ENCODE measurements around the gene COMMD6. TPM values are rescaled to one million over a fixed set of nuclear protein-coding genes. Genes with fewer than 3 reads are reported as not detected.

The COMMD6 gene
- total RNA-seq, 1 donor from 2014 or later: 70.2 TPM

- no peak for DNase-seq
Measured at GRCh38 chr13:75521956-75522355, 15.7 kb downstream of the COMMD6 start.

- no peak for DNase-seq
Measured at GRCh38 chr13:75518439-75519088, 19.1 kb downstream of the COMMD6 start.

- no peak for DNase-seq
Measured at GRCh38 chr13:75514080-75514995, 23.3 kb downstream of the COMMD6 start.

- DNase-seq: no peak
Measured at GRCh38 chr13:75513271-75513670, 24.4 kb downstream of the COMMD6 start.

GRCh38 chr13:75512253-75512652, 25.4 kb downstream of the COMMD6 start:
- no peak for DNase-seq

GRCh38 chr13:75511051-75511625, 26.5 kb downstream of the COMMD6 start:
- DNase-seq: no peak

- no peak for DNase-seq
Measured at GRCh38 chr13:75508002-75508548, 29.6 kb downstream of the COMMD6 start.

- DNase-seq: no peak
Measured at GRCh38 chr13:75507027-75508001, 30.3 kb downstream of the COMMD6 start.

- no peak for DNase-seq
Measured at GRCh38 chr13:75506018-75506417, 31.6 kb downstream of the COMMD6 start.

GRCh38 chr13:75505327-75505726, 32.3 kb downstream of the COMMD6 start:
- DNase-seq: no peak

- no peak for DNase-seq
Measured at GRCh38 chr13:75495938-75496337, 41.7 kb downstream of the COMMD6 start.

- no peak for DNase-seq
Measured at GRCh38 chr13:75494491-75494890, 43.1 kb downstream of the COMMD6 start.

GRCh38 chr13:75493156-75493555, 44.5 kb downstream of the COMMD6 start:
- DNase-seq: no peak

GRCh38 chr13:75492389-75492788, 45.3 kb downstream of the COMMD6 start:
- no peak for DNase-seq

GRCh38 chr13:75491376-75491775, 46.3 kb downstream of the COMMD6 start:
- DNase-seq: no peak

GRCh38 chr13:75489502-75490263, 48.0 kb downstream of the COMMD6 start:
- DNase-seq: no peak

GRCh38 chr13:75486146-75487062, 51.2 kb downstream of the COMMD6 start:
- DNase-seq: no peak

- no peak for DNase-seq
Measured at GRCh38 chr13:75485286-75486062, 52.2 kb downstream of the COMMD6 start.

- DNase-seq: no peak
Measured at GRCh38 chr13:75482820-75483079, 54.9 kb downstream of the COMMD6 start.
